ENCODE data around the gene LRRC47. TPM values are rescaled to one million over a fixed set of nuclear protein-coding genes. Genes with fewer than 3 reads are reported as not detected.
"Not testable (repeated sequence)": the region's sequence is repeated elsewhere in the genome, so short reads cannot be mapped to it uniquely, and the experiment has no call there.

LRRC47 gene
- total RNA-seq, 1 donor from 2014 or later, result 54.7 TPM

DNA sequence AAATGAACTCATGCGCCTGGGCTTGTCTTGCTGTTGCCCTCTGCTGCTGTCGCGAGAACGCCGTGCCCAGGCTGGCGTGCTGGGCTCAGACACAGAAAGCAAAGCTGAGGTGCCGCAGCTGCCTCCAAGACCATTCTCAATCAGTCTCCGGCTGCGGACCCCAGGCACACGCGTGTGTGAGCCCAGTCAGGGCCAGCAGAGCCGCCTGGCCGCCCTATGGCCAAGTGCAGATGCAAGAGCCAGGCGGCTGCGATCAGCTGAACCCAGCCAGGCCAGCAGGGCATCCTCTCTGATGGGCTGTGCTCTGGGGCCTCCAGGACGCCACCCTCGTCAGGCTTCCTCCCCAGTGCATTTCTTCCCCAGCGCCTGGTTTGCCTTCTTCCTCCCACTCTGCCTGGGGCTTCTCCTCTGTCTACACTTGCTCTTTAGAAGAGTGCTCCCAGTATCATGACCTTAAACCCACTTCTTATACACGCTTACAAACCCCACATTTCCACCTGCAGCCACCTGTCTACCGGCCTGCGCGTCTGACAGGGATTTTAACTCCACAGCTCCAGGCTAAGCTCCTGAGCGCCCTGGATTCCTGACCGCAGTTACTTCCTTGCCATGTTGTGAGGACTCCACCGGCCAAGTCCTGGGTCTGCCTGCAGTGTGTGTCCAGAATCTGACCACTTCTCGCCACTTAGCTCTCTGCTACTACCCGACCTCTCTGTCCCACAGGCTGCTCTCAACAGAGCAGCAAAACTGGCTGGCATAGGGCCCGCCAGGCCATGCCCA, 21.7 kb upstream of the LRRC47 start:
- ATAC-seq (ENCODE audit: poor library complexity) (no peak), DNase-seq (no peak)
- intact Hi-C loops (cut with DNase I), result no loop called here

DNA sequence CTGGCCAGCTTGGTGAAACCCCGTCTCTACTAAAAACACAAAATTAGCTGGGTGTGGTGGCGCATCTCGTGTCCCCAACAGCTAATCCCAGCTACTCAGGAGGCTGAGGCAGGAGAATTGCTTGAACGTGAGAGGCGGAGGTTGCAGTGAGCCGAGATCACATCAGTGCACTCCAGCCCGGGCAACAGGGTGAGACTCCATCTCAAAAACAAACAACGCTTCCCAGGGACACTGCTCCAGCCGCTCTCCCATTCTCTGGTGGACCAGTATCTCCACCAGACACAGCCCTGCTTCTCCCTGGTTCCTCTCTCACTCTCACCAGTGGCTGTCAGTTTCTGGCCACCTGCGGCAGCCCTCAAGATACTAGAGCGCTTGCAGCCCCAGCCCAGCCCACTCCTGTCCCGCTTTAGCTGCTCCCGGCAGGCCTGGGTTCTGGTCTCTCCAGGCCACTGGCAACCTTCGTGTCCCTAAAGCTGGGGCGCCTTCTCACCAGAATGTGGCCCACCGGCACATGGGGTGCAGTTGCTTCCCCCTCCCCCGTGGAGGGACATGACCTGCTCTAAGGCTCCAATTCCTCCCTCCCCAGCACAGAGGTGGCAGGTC, 20.9 kb upstream of the LRRC47 start:
- intact Hi-C loops (cut with DNase I), result no loop called here
- no peak for ATAC-seq (ENCODE audit: poor library complexity)
- no peak for DNase-seq

GRCh38 chr1:3816331-3817137, 20.2 kb upstream of the LRRC47 start:
- DNase-seq (no peak), ATAC-seq (ENCODE audit: poor library complexity) (no peak)
- intact Hi-C loops (cut with DNase I), result no loop called here

- intact Hi-C loops (cut with DNase I), result no loop called here
- DNase-seq (no peak), ATAC-seq (ENCODE audit: poor library complexity) (no peak)
These were observed 18.7 kb upstream of the LRRC47 start for GRCh38 chr1:3814771-3815561.

DNA sequence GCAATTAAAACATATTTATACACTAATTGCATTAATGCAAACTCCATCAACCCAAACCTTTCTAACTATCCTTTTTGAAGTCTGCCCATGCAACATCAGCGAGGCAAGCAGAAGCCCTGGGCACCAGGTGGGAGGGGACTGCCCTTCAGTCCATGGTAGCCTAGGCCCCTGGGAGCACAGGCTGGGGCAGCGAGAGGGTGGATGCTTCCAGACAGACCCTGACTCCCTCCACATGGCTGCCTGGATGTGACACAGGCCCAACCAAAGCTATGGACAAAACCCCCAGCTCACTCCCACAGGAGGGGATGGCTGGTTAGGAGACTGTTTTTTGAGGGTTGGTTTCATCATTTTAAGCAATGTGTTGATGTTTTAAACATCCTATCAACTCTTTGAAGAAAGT, 17.8 kb upstream of the LRRC47 start:
- ATAC-seq (ENCODE audit: poor library complexity), result no peak
- intact Hi-C loops (cut with DNase I), result no loop called here
- DNase-seq, result no peak

DNA sequence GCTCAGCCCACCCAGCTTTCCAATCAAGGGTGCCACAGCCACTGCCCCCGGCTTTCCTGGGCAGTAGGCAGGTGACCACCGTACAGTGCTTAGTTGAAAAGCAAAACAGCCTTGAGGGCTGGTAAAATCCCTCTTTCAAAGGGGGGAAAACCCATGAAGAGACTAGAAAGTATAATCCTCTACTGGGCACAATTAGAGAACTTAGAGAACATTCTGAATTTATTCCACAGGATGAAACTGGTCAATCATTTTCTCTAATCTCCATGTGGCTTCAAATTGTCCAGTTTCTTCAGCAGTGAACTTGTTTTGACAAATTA, 15.3 kb upstream of the LRRC47 start:
- DNase-seq (no peak), ATAC-seq (ENCODE audit: poor library complexity) (no peak)
- intact Hi-C loops (cut with DNase I), result loop anchor here (2.0 kb wide), 1 partner anchor 23 kb away; no protein-coding TSS in a partner anchor

GRCh38 chr1:3810149-3810761, 14.0 kb upstream of the LRRC47 start:
- intact Hi-C loops (cut with DNase I), result loop anchor here (2.0 kb wide), 1 partner anchor 25 kb away; no protein-coding TSS in a partner anchor
- ATAC-seq (ENCODE audit: poor library complexity), result not testable (repeated sequence)

DNA sequence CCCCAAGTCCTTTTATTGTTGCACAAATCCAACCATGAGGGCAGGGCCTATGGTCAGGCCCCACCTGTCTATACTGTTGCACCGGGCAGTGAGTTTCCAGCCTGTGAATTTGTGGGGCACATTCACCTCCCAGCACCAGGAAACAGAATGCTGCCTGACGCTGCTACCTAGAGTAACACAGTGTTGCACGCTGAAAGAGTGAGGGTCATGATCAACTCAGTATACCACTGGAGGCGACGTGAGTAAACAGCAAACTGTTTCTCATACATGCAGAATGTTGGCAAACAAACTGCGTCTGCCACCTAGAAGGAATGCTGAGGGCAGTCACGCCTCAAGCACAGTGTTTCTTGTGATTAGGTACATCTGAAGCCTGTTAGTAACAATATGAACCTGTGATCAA, 13.4 kb upstream of the LRRC47 start:
- ATAC-seq (ENCODE audit: poor library complexity) (no peak), DNase-seq (no peak)
- intact Hi-C loops (cut with DNase I), result loop anchor here (2.0 kb wide), 1 partner anchor 25 kb away; no protein-coding TSS in a partner anchor

More at GRCh38 chr1:3810149-3810761, 14.0 kb upstream of the LRRC47 start:
- DNase-seq, result not testable (repeated sequence)

- DNase-seq (no peak), ATAC-seq (ENCODE audit: poor library complexity) (no peak)
- intact Hi-C loops (cut with DNase I), result no loop called here
These were observed 11.5 kb upstream of the LRRC47 start for GRCh38 chr1:3807769-3808168.

DNA sequence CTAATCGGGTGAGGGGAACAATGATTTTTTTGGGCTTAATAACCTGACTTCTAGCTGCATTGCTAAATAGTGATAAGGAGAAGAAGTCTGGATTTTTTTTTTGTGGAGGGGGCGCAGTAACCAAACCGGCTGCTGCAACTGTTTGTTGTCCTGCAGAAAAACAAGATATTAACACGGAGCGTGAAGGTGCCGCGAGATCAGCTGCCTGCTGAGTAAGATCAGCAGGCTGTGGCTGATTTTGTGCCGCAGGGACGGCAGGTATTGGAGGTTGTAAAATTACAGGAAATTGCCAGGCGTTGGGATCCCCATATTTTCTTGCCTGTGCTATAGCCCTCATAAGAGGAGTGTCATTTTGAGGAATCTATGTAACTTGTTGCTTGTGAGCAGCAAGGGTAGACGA, 8.7 kb upstream of the LRRC47 start:
- ATAC-seq (ENCODE audit: poor library complexity) (no peak), DNase-seq (no peak)
- intact Hi-C loops (cut with DNase I), result no loop called here

DNA sequence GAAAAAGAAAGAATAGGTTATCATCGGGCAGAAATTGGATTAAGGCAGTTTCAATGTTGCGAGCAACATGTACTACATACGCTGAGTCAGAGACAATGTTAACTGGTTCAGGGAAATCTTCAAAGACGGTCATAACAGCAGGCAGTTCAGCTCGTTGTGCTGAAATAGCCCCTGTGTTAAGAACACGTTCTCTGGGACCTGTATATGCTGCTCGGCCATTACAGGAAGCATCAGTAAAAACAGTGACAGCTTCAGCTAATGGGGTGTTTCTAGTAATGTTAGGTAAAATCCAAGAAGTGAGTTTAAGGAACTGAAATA, 8.3 kb upstream of the LRRC47 start:
- intact Hi-C loops (cut with DNase I), result not testable (repeated sequence)

GRCh38 chr1:3803905-3804626, 7.8 kb upstream of the LRRC47 start:
- intact Hi-C loops (cut with DNase I), result no loop called here
- no peak for DNase-seq

More for the DNA sequence above, 8.3 kb upstream of the LRRC47 start:
- not testable (repeated sequence) for DNase-seq; ATAC-seq (ENCODE audit: poor library complexity)

DNA sequence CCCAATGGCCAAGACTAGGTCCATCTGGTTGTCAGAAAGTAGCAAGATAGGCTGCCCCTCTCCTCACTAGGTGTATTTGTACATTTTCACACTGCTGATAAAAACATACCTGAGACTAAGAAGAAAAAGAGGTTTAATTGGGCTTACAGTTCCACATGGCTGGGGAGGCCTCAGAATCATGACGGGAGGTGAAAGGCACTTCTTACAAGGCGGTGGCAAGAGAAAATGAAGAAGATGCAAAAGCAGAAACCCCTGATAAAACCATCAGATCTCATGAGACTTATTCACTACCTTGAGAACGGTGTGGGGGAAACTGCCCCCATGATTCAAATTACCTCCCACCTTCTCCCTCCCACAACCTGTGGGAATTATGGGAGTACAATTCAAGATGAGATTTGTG, 4.5 kb upstream of the LRRC47 start:
- ATAC-seq (ENCODE audit: poor library complexity); DNase-seq; intact Hi-C loops (cut with DNase I): not testable (repeated sequence)

More at GRCh38 chr1:3803905-3804626, 7.8 kb upstream of the LRRC47 start:
- no peak for ATAC-seq (ENCODE audit: poor library complexity)

DNA sequence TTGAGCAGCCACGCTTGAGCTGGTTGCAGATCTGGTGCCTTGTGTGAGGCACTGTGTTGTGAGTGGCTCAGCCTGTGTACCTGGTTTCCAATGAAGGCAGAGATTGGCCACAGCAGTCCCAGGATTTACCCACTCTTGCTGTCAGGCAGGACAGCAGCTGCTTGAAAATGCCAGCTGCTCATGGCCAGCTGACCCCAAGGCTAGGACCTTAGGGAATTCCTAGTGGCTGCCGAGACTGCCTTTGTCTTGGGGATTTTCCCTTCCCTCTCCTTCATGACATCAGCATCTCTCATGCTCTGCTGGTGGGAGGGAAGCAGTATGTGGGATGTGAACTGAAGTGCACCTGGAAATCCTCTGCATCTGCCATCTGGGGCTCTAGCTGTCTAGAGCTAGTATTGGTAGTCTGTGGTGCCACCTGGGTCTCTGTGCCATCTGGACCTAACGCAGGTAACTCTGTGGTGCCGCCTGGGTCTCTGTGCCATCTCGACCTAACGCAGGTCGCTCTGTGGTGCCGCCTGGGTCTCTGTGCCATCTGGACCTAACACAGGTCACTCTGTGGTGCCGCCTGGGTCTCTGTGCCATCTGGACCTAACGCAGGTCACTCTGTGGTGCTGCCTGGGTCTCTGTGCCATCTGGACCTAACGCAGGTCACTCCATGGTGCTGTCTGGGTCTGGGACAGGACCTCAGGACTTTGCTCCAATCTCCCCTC, 3.8 kb upstream of the LRRC47 start:
- ATAC-seq (ENCODE audit: poor library complexity) (no peak), DNase-seq (no peak)
- intact Hi-C loops (cut with DNase I), result no loop called here

- DNase-seq, result no peak
- intact Hi-C loops (cut with DNase I), result no loop called here
- ATAC-seq (ENCODE audit: poor library complexity), result no peak
These were observed 664 bp downstream of the LRRC47 start for GRCh38 chr1:3795453-3796214.

GRCh38 chr1:3790952-3791351, 5.3 kb downstream of the LRRC47 start:
- ATAC-seq (ENCODE audit: poor library complexity), result no peak
- intact Hi-C loops (cut with DNase I), result no loop called here
- DNase-seq, result no peak

GRCh38 chr1:3790500-3790923, 5.8 kb downstream of the LRRC47 start:
- no peak for DNase-seq
- intact Hi-C loops (cut with DNase I), result no loop called here
- peak; percentile 27 for ATAC-seq (ENCODE audit: poor library complexity)
